Measurements from ENCODE around the gene THRB. TPM values are rescaled to one million over a fixed set of nuclear protein-coding genes. Genes with fewer than 3 reads are reported as not detected.

THRB gene
- total RNA-seq, 1 donor from 2014 or later: not detected

DNA sequence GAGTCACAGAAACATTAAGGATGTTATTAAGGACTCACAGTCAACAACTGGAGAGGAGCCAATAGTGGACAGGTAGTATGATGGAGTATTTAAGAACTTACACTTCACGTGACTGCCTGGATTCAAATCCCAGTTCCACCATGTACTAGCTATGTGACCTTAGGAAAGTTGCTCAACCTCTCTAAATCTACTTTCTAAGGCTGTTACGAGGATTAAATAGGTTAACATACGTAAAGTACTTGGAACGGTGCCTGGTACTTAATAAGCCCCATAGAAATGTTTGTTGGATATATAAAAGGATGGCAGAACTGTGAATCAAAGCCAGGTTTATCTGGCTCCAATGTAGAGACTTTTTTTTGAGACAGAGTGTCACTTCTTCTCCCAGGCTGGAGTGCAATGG is 24.4 kb downstream of the THRB start:
- intact Hi-C loops (cut with micrococcal nuclease): no loop called here
- no peaks in the 10 kb centered on the region for H3K36me3 Mint-ChIP-seq (ENCODE audit: low read depth)

DNA sequence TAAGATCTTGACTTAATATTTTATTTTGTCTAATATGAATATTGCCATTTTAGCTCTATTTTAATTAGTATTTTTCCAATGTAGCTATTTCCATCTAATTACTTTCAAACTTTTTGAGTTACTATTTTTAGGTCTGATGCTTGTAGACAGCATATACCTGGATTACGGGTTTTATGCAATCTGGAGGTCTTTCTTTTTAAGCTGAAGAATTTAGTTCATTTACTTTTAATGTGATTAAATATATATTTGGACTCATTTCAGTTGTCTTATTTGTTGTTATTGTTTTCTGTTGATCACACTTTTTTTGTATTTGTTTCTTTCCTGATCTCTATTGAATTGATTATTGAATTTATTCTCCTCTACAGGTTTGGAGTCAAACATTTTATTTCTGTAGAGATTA is 30.3 kb downstream of the THRB start:
- no peaks in the 10 kb centered on the region for H3K36me3 Mint-ChIP-seq (ENCODE audit: low read depth)
- no peaks in the 10 kb centered on the region for H3K4me1 Mint-ChIP-seq
- no peaks in the 10 kb centered on the region for H3K27me3 Mint-ChIP-seq
- H3K27ac Mint-ChIP-seq: no peak overlapping the region
- intact Hi-C loops (cut with micrococcal nuclease): no loop called here
- no peaks in the 10 kb centered on the region for H3K9me3 Mint-ChIP-seq
- no peak overlapping the region for H3K4me3 Mint-ChIP-seq
- DNase-seq: no peak

More for the DNA sequence above, 24.4 kb downstream of the THRB start:
- Mint-ChIP-seq H3K4me3 (no peak overlapping the region), H3K27ac (no peak overlapping the region), H3K9me3 (no peaks in the 10 kb centered on the region), H3K27me3 (no peaks in the 10 kb centered on the region), H3K4me1 (no peaks in the 10 kb centered on the region)
- DNase-seq: no peak

DNA sequence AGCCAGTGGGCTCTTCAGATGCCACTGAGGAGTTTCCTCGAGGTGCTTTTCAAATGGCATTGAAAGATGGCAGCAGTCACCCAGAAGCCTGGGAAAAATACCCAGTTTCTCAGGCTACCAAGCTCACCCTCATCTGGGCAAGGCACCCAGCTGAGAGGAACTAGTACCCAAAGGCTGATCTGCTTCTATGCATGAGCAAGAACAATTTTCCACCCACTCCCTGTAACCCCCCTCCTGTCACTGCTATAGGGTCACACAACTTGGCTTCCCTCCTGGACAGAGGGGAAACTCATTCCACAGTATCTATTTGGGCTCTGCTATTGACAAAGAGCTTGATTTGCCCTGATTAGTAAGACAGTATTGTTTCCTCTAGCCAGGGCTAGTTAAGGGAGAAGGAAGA is 31.9 kb downstream of the THRB start:
- intact Hi-C loops (cut with micrococcal nuclease): no loop called here
- Mint-ChIP-seq H3K4me1 (no peaks in the 10 kb centered on the region), H3K4me3 (no peak overlapping the region), H3K27ac (no peak overlapping the region), H3K27me3 (no peaks in the 10 kb centered on the region), H3K36me3 (ENCODE audit: low read depth) (no peaks in the 10 kb centered on the region), H3K9me3 (no peaks in the 10 kb centered on the region)
- no peak for DNase-seq

DNA sequence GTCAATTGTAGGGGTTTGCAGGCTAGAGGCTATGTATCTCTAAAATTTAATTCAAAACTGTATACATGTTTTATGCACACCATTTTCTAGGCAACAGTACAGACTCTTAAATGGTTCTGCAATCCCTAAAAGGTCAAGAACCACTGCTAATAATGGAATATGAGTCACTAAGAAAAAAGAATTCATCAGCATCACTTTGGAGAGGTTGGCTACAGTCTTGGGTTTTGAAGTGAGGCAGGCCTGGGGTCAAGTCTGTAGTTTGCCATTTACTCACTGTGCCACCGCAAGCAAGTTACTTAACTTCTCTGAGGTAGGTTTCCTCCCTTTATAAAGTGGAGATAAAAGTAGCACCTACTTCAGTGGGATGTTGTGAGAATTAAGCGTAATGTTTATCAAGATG is 33.7 kb downstream of the THRB start:
- no peak for DNase-seq
- Mint-ChIP-seq H3K4me3 (no peak overlapping the region), H3K27ac (no peak overlapping the region), H3K9me3 (no peaks in the 10 kb centered on the region), H3K4me1 (no peaks in the 10 kb centered on the region), H3K27me3 (no peaks in the 10 kb centered on the region), H3K36me3 (ENCODE audit: low read depth) (no peaks in the 10 kb centered on the region)
- intact Hi-C loops (cut with micrococcal nuclease): no loop called here

DNA sequence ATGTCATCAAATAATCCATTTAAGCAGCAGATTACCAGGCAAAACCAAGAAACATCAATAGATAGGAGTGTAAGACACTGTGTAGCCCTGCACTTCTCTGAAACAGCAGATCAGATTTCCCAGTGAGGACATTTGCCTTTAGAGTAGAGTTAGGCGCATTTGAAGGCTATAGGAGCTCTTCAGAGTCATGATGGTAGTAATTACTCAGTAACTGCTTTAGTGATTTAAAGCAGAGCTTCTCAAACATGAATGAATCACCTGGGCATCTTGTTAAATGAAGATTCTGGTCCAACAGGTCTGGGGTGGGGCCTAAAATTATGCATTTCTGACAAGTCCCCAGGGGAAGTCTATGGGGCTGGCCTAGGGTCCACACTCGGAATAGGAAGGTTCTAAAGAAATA is 36.9 kb downstream of the THRB start:
- Mint-ChIP-seq H3K27ac (no peak overlapping the region), H3K27me3 (no peaks in the 10 kb centered on the region), H3K4me1 (no peaks in the 10 kb centered on the region), H3K36me3 (ENCODE audit: low read depth) (no peaks in the 10 kb centered on the region), H3K4me3 (no peak overlapping the region), H3K9me3 (no peaks in the 10 kb centered on the region)
- no peak for DNase-seq
- intact Hi-C loops (cut with micrococcal nuclease): no loop called here

DNA sequence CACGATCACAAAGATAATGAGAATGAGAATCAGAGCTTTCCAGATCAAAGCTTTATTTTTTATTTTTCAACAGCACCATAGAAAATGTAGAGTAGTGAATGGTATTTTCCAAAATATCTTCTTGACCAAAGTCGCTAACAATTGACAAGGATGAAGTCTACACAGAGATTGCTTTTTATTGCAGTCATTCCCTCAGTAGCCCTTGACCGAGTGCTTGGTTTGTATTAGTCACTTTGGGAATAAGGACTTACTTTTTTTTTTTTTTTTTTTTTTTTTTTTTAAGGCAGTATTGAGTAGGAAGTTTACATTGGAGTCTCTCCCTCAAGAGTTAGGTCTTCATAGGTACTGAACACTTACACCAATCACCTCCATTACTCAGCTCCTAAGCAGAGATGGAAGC is 39.8 kb downstream of the THRB start:
- Mint-ChIP-seq H3K9me3 (no peaks in the 10 kb centered on the region), H3K27me3 (no peaks in the 10 kb centered on the region), H3K27ac (no peak overlapping the region), H3K4me1 (no peaks in the 10 kb centered on the region), H3K36me3 (ENCODE audit: low read depth) (no peaks in the 10 kb centered on the region), H3K4me3 (no peak overlapping the region)
- DNase-seq: no peak
- intact Hi-C loops (cut with micrococcal nuclease): no loop called here

DNA sequence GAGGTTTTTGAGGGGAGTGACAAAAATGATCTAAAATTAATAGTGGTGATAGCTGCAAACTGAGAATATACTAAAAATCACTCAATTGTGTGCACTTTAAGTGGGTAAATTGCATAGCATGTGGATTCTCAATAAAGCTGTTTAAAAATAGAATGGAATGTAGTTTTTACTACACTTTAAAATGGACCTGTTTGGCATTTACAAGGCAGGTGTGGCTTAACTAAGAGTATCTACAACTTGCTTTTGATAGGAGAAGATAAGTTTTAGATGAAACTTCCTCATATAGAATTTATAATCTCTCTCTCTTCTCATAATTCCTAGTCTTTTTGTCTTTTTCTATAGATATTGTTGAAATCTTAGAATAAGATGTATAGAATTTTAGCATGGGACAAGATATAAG is 40.3 kb downstream of the THRB start:
- intact Hi-C loops (cut with micrococcal nuclease): no loop called here
- no peak overlapping the region for H3K27ac Mint-ChIP-seq
- no peaks in the 10 kb centered on the region for H3K4me1 Mint-ChIP-seq
- no peak overlapping the region for H3K4me3 Mint-ChIP-seq
- no peaks in the 10 kb centered on the region for H3K27me3 Mint-ChIP-seq
- no peak for DNase-seq
- H3K36me3 Mint-ChIP-seq (ENCODE audit: low read depth): no peaks in the 10 kb centered on the region
- H3K9me3 Mint-ChIP-seq: no peaks in the 10 kb centered on the region

DNA sequence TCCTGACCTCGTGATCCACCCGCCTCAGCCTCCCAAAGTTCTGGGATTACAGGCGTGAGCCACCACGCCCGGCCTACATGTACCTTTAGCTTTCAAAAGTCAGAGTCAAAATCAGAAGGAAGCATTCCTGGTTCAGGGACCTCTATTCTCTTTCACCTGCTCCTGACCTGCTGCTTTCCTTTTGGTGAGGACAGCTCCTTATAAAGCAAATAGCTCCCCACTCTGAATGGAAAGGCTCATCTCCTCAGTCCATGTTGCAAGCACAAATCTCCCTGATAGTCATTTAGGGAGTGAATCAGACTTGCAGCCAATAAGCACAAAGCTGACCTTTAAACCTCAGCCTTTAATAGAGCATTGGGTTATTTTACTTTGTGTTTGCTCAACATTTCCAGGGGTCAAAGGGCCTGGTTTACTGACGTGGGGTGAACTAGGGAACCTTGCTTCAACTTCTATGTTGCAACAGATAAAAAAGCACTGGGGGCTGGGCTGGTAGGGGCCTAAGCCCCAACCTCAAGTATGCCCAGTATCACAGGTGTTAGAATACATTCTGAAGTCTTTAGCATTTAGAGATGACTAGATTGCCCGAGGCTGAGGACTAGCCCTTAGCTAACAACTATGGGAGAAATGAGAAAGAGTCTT is 43.1 kb downstream of the THRB start:
- intact Hi-C loops (cut with micrococcal nuclease): no loop called here
- no peak for DNase-seq
- Mint-ChIP-seq H3K4me1 (no peaks in the 10 kb centered on the region), H3K27ac (no peak overlapping the region), H3K4me3 (no peak overlapping the region), H3K9me3 (no peaks in the 10 kb centered on the region), H3K36me3 (ENCODE audit: low read depth) (no peaks in the 10 kb centered on the region), H3K27me3 (no peaks in the 10 kb centered on the region)

DNA sequence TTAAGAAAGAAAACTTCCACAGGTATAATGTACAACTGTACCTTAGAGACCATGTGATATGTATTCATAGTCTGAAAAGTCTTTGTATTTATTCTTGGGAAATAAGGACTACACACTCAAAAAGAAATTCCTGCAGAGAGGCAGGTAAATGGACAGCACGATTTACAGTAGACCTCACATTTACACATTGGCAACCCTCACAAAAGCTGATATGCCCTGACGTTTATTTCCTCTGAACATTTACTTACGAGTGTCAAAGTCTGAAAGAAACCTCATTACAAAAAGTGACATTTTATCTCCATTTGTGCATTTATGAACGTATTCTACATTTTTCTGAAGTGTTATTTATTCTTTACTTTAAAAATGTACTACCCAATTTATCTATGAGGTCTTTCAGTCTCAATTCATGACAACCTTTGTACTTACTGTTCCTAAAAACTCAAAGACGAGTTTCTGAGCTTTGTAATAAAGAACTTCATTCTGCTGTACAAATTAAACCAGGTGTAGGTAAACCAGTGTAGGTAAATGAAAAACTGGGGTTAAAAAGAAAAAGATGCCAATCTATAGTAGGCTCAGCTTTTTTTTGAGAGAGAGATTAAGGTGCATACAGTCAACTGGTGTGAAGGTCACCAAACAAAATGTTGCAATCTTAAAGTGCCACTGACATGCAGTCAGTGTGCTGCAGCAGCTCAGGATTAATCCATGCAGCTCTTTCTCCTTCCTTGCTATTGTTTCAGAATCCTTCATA is 44.3 kb downstream of the THRB start:
- Mint-ChIP-seq H3K27me3 (no peaks in the 10 kb centered on the region), H3K4me1 (no peaks in the 10 kb centered on the region), H3K4me3 (no peak overlapping the region), H3K9me3 (no peaks in the 10 kb centered on the region), H3K36me3 (ENCODE audit: low read depth) (no peaks in the 10 kb centered on the region), H3K27ac (no peak overlapping the region)
- no peak for DNase-seq
- intact Hi-C loops (cut with micrococcal nuclease): no loop called here

DNA sequence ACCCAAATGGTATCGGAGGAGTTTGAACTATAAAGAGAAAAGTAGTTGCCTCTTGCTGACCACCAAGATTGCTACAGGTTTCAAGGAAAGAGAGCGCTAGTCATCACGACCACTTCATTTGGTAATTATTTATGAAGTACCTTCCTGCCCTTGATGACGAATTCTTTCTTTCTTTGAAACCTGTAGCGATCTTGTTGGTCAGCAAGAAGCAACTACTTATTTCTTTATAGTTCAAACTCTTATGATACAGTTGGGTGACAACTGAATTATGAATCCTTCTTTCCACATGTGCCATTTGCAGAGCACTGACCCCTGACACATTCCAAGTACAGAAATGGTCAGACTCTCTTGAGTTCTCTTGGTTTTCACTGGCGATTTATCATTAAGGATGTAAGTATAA is 46.8 kb downstream of the THRB start:
- H3K9me3 Mint-ChIP-seq: no peaks in the 10 kb centered on the region
- no peak for DNase-seq
- no peaks in the 10 kb centered on the region for H3K4me1 Mint-ChIP-seq
- no peaks in the 10 kb centered on the region for H3K36me3 Mint-ChIP-seq (ENCODE audit: low read depth)
- H3K27ac Mint-ChIP-seq: no peak overlapping the region
- no peaks in the 10 kb centered on the region for H3K27me3 Mint-ChIP-seq
- no peak overlapping the region for H3K4me3 Mint-ChIP-seq
- intact Hi-C loops (cut with micrococcal nuclease): no loop called here

DNA sequence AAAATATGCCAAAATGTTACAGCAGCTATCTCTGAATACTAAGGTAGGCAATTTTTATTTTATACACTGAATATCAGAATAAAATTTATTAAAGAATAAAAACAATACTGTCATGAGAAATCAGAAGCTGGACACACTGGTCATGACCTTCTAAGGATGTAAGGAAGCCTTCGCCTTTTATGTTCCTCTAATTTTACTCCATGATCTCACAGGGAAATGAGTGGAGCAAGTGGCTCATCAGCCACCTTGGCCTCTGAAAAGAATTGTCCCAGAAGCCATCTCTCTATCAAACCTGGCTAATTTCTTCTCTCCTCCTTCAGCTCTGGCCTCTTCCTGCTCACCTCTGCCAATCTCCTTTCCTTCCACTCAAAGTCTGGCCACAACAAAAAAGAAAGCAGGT is 48.6 kb downstream of the THRB start:
- Mint-ChIP-seq H3K36me3 (ENCODE audit: low read depth) (no peaks in the 10 kb centered on the region), H3K4me3 (no peak overlapping the region), H3K27ac (no peak overlapping the region), H3K27me3 (no peaks in the 10 kb centered on the region), H3K9me3 (no peaks in the 10 kb centered on the region), H3K4me1 (no peaks in the 10 kb centered on the region)
- DNase-seq: no peak
- intact Hi-C loops (cut with micrococcal nuclease): no loop called here

DNA sequence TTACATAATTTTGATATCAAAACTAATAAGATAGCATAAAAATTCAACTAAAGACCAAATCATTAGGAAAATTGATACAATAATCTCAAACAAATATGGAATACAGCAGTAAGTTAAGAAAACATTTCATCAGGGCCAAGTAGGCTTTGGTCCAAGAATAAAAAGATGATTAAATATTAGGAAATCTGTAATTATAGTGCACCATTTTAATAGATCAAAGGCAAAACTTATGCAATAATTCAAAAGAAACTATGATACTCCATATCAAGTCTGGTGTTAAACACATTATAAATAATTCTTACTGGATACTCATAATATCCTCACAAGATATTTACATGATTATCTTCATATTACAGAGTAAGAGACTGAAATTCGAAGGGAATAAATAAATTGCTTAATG is 51.2 kb downstream of the THRB start:
- H3K4me1 Mint-ChIP-seq: no peaks in the 10 kb centered on the region
- H3K27me3 Mint-ChIP-seq: no peaks in the 10 kb centered on the region
- no peaks in the 10 kb centered on the region for H3K9me3 Mint-ChIP-seq
- no peak overlapping the region for H3K4me3 Mint-ChIP-seq
- intact Hi-C loops (cut with micrococcal nuclease): no loop called here
- no peaks in the 10 kb centered on the region for H3K36me3 Mint-ChIP-seq (ENCODE audit: low read depth)
- H3K27ac Mint-ChIP-seq: no peak overlapping the region
- DNase-seq: no peak

DNA sequence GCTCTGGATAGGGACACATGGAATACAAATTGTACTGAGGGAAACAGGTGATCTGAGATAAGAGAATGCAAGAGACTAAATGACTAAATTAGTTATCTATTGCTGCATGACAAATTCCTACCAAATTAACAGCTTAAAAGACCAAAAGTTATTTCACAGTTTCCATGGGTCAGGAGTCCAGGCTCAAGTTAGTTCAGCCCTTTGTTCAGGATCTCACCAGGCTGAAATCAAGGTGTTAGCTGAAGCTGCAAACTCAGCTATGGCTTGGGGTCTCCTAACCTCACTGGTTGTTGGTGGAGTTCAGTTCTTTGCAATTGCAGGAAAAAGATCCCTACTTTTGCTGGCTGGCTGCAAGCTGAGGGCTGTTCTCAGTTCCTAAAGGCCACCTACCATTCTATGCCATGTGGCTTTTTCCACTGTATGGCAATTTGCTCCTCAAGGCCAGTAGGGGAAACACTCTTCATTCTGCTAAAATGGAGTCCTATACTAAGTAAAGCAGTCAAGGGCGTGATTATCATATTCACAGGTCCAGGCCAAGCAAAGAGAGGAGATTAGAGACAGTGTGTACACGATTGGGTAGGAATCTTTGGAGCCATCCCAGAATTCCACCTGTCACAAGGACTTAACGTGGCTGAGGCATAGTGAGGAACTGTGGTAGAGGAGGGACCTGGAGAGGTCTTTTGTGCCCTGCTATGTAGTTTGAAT is 53.7 kb downstream of the THRB start:
- Mint-ChIP-seq H3K27me3 (no peaks in the 10 kb centered on the region), H3K4me3 (no peak overlapping the region), H3K9me3 (no peaks in the 10 kb centered on the region), H3K27ac (no peak overlapping the region), H3K4me1 (no peaks in the 10 kb centered on the region), H3K36me3 (ENCODE audit: low read depth) (no peaks in the 10 kb centered on the region)
- intact Hi-C loops (cut with micrococcal nuclease): no loop called here
- no peak for DNase-seq

DNA sequence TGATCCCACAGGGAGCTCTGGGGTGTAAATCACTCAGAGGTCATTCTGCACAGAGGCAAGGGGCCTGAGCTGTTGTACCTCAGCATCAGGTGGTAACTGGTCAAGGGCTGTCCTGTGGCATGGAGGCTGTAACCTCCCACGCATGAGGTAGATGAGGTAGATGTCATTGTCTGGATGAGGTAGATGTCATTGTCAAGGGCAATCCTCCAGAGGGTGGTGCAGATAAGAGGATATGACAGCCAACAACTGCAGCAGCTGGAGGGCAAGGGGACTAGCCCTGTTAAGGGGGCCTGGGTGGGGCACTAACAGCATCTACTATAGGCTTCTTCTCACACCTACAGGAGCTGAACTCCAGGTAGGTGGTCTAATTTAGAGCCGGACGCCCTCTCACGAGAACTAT is 55.6 kb downstream of the THRB start:
- Mint-ChIP-seq H3K36me3 (ENCODE audit: low read depth) (no peaks in the 10 kb centered on the region), H3K27me3 (no peaks in the 10 kb centered on the region), H3K9me3 (no peaks in the 10 kb centered on the region), H3K4me1 (no peaks in the 10 kb centered on the region), H3K27ac (no peak overlapping the region), H3K4me3 (no peak overlapping the region)
- intact Hi-C loops (cut with micrococcal nuclease): no loop called here
- no peak for DNase-seq

Measured in activated CD4-positive, alpha-beta T cell treated with anti-CD3 and anti-CD28 coated beads, Interleukin-2, amount 10 ng/mL, durations not matched to agents 24 days and 14 days (primary cell).